ENCODE data around the gene TMA16.

DNA sequence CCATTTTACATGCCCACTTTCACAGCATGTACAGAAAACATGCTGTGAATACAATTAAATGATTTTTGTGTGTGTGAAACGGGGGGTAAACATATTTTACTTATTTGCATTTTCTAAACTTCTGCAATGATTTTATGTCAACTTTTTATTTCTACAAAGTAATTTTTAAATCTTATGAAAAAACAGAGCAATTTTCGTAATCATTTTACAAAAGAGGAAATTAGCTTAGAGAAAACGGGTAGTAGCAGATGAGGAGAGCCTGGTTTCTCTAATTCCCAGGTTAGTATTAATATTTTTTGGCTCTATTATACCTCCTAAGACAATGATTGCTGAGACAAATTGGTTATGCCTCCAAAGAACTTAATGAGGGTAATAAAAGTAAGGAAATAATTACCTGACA, 24.1 kb upstream of the TMA16 start:
- no peak for TF ChIP-seq POLR2AphosphoS5 (IDR thresholded peaks at IDR 0.05; ENCODE audit: borderline replicate concordance, low read depth, low read length)
- TF ChIP-seq EZH2 (IDR thresholded peaks at IDR 0.05), result no peak
- TF ChIP-seq FOXP2 (optimal IDR thresholded peaks at IDR 0.05; ENCODE audit: control extremely low read depth, extremely low read length, insufficient read depth), result no peak
